ENCODE measurements around the gene THY1.
"Not testable (repeated sequence)": the region's sequence is repeated elsewhere in the genome, so short reads cannot be mapped to it uniquely, and the experiment has no call there.

Gene THY1

GRCh38 chr11:119422809-119423508, at the start of gene THY1:
Gene THY1, minus strand, starts transcription at chr11:119423172. Its CDS starts 2,267 bp downstream, at chr11:119420905.
- Histone ChIP-seq H3K27me3 (ENCODE audit: control insufficient read depth, insufficient read depth, low read length) (peaks cover 4% of the 10 kb centered on the region), H3K4me3 (ENCODE audit: low read depth, low read length) (peak within 1 kb of the TSS; percentile 96), H3K36me3 (ENCODE audit: control insufficient read depth, insufficient read depth, low read length) (peaks cover 23% of the 10 kb centered on the region), H3K9me3 (ENCODE audit: control insufficient read depth, insufficient read depth, low read length) (no peaks in the 10 kb centered on the region), H3K4me1 (ENCODE audit: control insufficient read depth, insufficient read depth, low read length) (peaks cover 17% of the 10 kb centered on the region), H3K9ac (ENCODE audit: low read depth, low read length) (peak within 1 kb of the TSS; percentile 85)

GRCh38 chr11:119472186-119472855, 49.3 kb upstream of the THY1 start:
- H3K9me3 ChIP-seq (ENCODE audit: control insufficient read depth, insufficient read depth, low read length): no peaks in the 10 kb centered on the region
- no peaks in the 10 kb centered on the region for H3K4me1 ChIP-seq (ENCODE audit: control insufficient read depth, insufficient read depth, low read length)
- H3K27me3 ChIP-seq (ENCODE audit: control insufficient read depth, insufficient read depth, low read length): no peaks in the 10 kb centered on the region
- H3K9ac ChIP-seq (ENCODE audit: low read depth, low read length): no peak overlapping the region
- no peak overlapping the region for H3K4me3 ChIP-seq (ENCODE audit: low read depth, low read length)
- no peaks in the 10 kb centered on the region for H3K36me3 ChIP-seq (ENCODE audit: control insufficient read depth, insufficient read depth, low read length)

DNA sequence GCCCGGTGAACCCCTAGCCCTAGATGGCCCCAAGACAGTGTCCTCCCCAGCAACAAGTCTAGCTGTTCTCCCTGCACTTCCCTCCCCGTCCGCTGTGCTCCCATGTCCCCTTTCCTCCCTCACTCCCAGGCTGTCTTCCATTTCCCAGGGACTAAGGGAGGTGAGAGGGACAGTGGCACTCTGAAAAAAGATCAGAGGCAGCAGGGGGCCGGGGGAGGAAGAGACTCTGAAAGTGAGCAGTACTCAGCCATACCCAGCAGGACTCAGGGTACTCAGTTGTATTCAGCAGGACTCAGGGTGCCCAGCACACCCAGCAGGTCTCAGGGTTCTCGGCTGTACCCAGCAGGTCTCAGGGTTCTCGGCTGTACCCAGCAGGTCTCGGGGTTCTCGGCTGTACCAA, 48.4 kb upstream of the THY1 start:
- Histone ChIP-seq H3K4me3 (ENCODE audit: low read depth, low read length) (no peak overlapping the region), H3K27me3 (ENCODE audit: control insufficient read depth, insufficient read depth, low read length) (no peaks in the 10 kb centered on the region), H3K4me1 (ENCODE audit: control insufficient read depth, insufficient read depth, low read length) (no peaks in the 10 kb centered on the region), H3K36me3 (ENCODE audit: control insufficient read depth, insufficient read depth, low read length) (no peaks in the 10 kb centered on the region), H3K9me3 (ENCODE audit: control insufficient read depth, insufficient read depth, low read length) (no peaks in the 10 kb centered on the region), H3K9ac (ENCODE audit: low read depth, low read length) (no peak overlapping the region)

- H3K4me1 ChIP-seq (ENCODE audit: control insufficient read depth, insufficient read depth, low read length): no peaks in the 10 kb centered on the region
- H3K27me3 ChIP-seq (ENCODE audit: control insufficient read depth, insufficient read depth, low read length): no peaks in the 10 kb centered on the region
- no peak overlapping the region for H3K9ac ChIP-seq (ENCODE audit: low read depth, low read length)
- no peaks in the 10 kb centered on the region for H3K36me3 ChIP-seq (ENCODE audit: control insufficient read depth, insufficient read depth, low read length)
- H3K9me3 ChIP-seq (ENCODE audit: control insufficient read depth, insufficient read depth, low read length): no peaks in the 10 kb centered on the region
- no peak overlapping the region for H3K4me3 ChIP-seq (ENCODE audit: low read depth, low read length)
Observed at GRCh38 chr11:119470317-119471291, 47.6 kb upstream of the THY1 start.

- Histone ChIP-seq H3K4me3 (ENCODE audit: low read depth, low read length) (no peak overlapping the region), H3K9me3 (ENCODE audit: control insufficient read depth, insufficient read depth, low read length) (no peaks in the 10 kb centered on the region), H3K27me3 (ENCODE audit: control insufficient read depth, insufficient read depth, low read length) (no peaks in the 10 kb centered on the region), H3K36me3 (ENCODE audit: control insufficient read depth, insufficient read depth, low read length) (no peaks in the 10 kb centered on the region), H3K9ac (ENCODE audit: low read depth, low read length) (no peak overlapping the region), H3K4me1 (ENCODE audit: control insufficient read depth, insufficient read depth, low read length) (no peaks in the 10 kb centered on the region)
Observed at GRCh38 chr11:119469506-119469905, 46.5 kb upstream of the THY1 start.

DNA sequence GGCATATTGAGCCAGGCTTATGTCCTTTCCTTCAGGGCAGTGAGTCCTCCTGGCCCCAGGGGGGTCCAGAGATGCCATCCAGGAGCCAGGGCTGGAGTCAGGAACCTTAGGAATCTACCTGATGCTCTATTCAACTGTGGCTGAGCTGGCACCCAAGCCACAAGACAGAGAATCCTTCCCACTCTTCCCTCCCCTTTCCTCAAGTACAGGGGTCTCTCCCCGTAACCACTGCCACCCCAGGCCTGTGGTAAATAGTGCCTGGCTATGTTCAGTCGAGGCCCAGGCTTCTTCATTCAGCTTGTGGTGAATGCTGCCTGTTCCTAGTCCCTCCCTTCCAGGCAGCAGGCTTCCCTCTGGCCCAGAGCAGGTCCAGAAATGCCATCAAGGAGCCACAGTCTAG, 45.5 kb upstream of the THY1 start:
- H3K4me3 ChIP-seq (ENCODE audit: low read depth, low read length): no peak overlapping the region
- no peaks in the 10 kb centered on the region for H3K27me3 ChIP-seq (ENCODE audit: control insufficient read depth, insufficient read depth, low read length)

GRCh38 chr11:119461229-119461963, 38.4 kb upstream of the THY1 start:
- Histone ChIP-seq H3K36me3 (ENCODE audit: control insufficient read depth, insufficient read depth, low read length) (no peaks in the 10 kb centered on the region), H3K4me3 (ENCODE audit: low read depth, low read length) (no peak overlapping the region), H3K9me3 (ENCODE audit: control insufficient read depth, insufficient read depth, low read length) (no peaks in the 10 kb centered on the region), H3K27me3 (ENCODE audit: control insufficient read depth, insufficient read depth, low read length) (no peaks in the 10 kb centered on the region), H3K9ac (ENCODE audit: low read depth, low read length) (peak overlapping the region; percentile 8), H3K4me1 (ENCODE audit: control insufficient read depth, insufficient read depth, low read length) (no peaks in the 10 kb centered on the region)

More for the DNA sequence above, 45.5 kb upstream of the THY1 start:
- H3K9ac ChIP-seq (ENCODE audit: low read depth, low read length): no peak overlapping the region
- no peaks in the 10 kb centered on the region for H3K36me3 ChIP-seq (ENCODE audit: control insufficient read depth, insufficient read depth, low read length)
- no peaks in the 10 kb centered on the region for H3K9me3 ChIP-seq (ENCODE audit: control insufficient read depth, insufficient read depth, low read length)
- no peaks in the 10 kb centered on the region for H3K4me1 ChIP-seq (ENCODE audit: control insufficient read depth, insufficient read depth, low read length)

- Histone ChIP-seq H3K4me1 (ENCODE audit: control insufficient read depth, insufficient read depth, low read length) (no peaks in the 10 kb centered on the region), H3K4me3 (ENCODE audit: low read depth, low read length) (no peak overlapping the region), H3K27me3 (ENCODE audit: control insufficient read depth, insufficient read depth, low read length) (no peaks in the 10 kb centered on the region), H3K9ac (ENCODE audit: low read depth, low read length) (no peak overlapping the region), H3K9me3 (ENCODE audit: control insufficient read depth, insufficient read depth, low read length) (no peaks in the 10 kb centered on the region), H3K36me3 (ENCODE audit: control insufficient read depth, insufficient read depth, low read length) (no peaks in the 10 kb centered on the region)
Observed at GRCh38 chr11:119460582-119460981, 37.6 kb upstream of the THY1 start.

- Histone ChIP-seq H3K36me3 (ENCODE audit: control insufficient read depth, insufficient read depth, low read length) (no peaks in the 10 kb centered on the region), H3K9ac (ENCODE audit: low read depth, low read length) (no peak overlapping the region), H3K4me1 (ENCODE audit: control insufficient read depth, insufficient read depth, low read length) (no peaks in the 10 kb centered on the region), H3K27me3 (ENCODE audit: control insufficient read depth, insufficient read depth, low read length) (no peaks in the 10 kb centered on the region), H3K9me3 (ENCODE audit: control insufficient read depth, insufficient read depth, low read length) (no peaks in the 10 kb centered on the region), H3K4me3 (ENCODE audit: low read depth, low read length) (no peak overlapping the region)
Observed at GRCh38 chr11:119460097-119460496, 37.1 kb upstream of the THY1 start.

- no peaks in the 10 kb centered on the region for H3K27me3 ChIP-seq (ENCODE audit: control insufficient read depth, insufficient read depth, low read length)
- no peaks in the 10 kb centered on the region for H3K4me1 ChIP-seq (ENCODE audit: control insufficient read depth, insufficient read depth, low read length)
Observed at GRCh38 chr11:119459293-119459976, 36.5 kb upstream of the THY1 start.

DNA sequence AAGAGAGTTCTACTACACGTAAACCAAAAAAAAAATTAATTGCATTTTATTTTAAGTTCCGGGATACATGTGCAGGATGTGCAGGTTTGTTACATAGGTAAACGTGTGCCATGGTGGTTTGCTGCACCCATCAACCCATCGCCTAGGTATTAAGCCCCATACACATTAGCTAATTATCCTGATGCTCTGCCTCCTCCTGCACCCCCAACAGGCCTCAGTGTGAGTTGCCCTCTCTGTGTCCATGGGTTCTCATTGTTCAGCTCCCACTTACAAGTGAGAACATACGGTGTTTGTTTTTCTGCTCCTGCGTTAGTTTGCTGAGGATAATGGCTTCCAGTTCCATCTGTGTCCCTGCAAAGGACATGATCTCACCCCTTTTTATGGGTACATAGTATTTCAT, 32.7 kb upstream of the THY1 start:
- not testable (repeated sequence) for H3K4me3 ChIP-seq (ENCODE audit: low read depth, low read length); H3K27me3 ChIP-seq (ENCODE audit: control insufficient read depth, insufficient read depth, low read length); H3K36me3 ChIP-seq (ENCODE audit: control insufficient read depth, insufficient read depth, low read length); H3K9ac ChIP-seq (ENCODE audit: low read depth, low read length); H3K9me3 ChIP-seq (ENCODE audit: control insufficient read depth, insufficient read depth, low read length); H3K4me1 ChIP-seq (ENCODE audit: control insufficient read depth, insufficient read depth, low read length)

More at GRCh38 chr11:119459293-119459976, 36.5 kb upstream of the THY1 start:
- Histone ChIP-seq H3K9me3 (ENCODE audit: control insufficient read depth, insufficient read depth, low read length) (no peaks in the 10 kb centered on the region), H3K4me3 (ENCODE audit: low read depth, low read length) (no peak overlapping the region), H3K36me3 (ENCODE audit: control insufficient read depth, insufficient read depth, low read length) (no peaks in the 10 kb centered on the region), H3K9ac (ENCODE audit: low read depth, low read length) (no peak overlapping the region)
